IPS-18a (cell line): ENCODE results near the gene TGM5.
"Not testable (repeated sequence)": the region's sequence is repeated elsewhere in the genome, so short reads cannot be mapped to it uniquely, and the experiment has no call there.

Experiments used
- H3K27ac ChIP-seq: one replicate; pipeline ENCODE4 v1.5.1; 2013; ENCODE audit warnings: low read length
- H3K27me3 ChIP-seq: one replicate; pipeline ENCODE4 v1.6.1; 2013; ENCODE audit warnings: mild to moderate bottlenecking, low read length; ENCODE audit not compliant: control insufficient read depth, insufficient read depth
- H3K36me3 ChIP-seq: one replicate; pipeline ENCODE4 v1.6.1; 2013; ENCODE audit warnings: low read depth, low read length; ENCODE audit not compliant: control insufficient read depth
- H3K4me1 ChIP-seq: one replicate; pipeline ENCODE4 v1.6.1; 2013; ENCODE audit warnings: low read depth, low read length; ENCODE audit not compliant: control insufficient read depth
- H3K4me3 ChIP-seq: one replicate; pipeline ENCODE4 v1.5.1; 2013; ENCODE audit warnings: low read length
- H3K9ac ChIP-seq: one replicate; pipeline ENCODE4 v1.6.1; 2013; ENCODE audit warnings: mild to moderate bottlenecking, low read length, moderate library complexity
- H3K9me3 ChIP-seq: one replicate; pipeline ENCODE4 v1.6.1; 2013; ENCODE audit warnings: low read depth, low read length; ENCODE audit not compliant: control insufficient read depth

The TGM5 gene

DNA sequence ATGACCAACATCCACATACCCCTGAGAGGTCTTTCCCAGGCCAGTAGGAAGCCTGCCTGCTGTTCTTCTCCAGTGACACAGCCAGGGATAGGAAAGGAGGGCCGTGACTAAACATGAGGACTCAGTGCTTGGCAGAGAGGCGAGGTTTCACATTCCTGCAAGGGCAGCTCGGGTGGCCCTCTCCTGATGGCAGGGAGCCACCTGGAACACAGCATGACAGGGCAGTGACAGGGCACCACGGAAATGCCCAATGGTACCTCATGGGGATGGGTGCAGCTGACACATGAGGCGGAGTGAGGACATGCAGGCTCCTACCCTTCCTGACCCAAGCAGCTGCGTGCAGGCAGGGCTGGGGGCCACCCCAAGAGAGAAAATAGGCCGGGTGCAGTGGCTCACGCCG lies 7.4 kb upstream of the TGM5 start:
- no peaks in the 10 kb centered on the region for H3K4me1 ChIP-seq
- no peaks in the 10 kb centered on the region for H3K9me3 ChIP-seq
- H3K4me3 ChIP-seq = no peak overlapping the region
- no peaks in the 10 kb centered on the region for H3K36me3 ChIP-seq
- H3K27ac ChIP-seq = no peak overlapping the region
- no peaks in the 10 kb centered on the region for H3K27me3 ChIP-seq
- no peak overlapping the region for H3K9ac ChIP-seq

DNA sequence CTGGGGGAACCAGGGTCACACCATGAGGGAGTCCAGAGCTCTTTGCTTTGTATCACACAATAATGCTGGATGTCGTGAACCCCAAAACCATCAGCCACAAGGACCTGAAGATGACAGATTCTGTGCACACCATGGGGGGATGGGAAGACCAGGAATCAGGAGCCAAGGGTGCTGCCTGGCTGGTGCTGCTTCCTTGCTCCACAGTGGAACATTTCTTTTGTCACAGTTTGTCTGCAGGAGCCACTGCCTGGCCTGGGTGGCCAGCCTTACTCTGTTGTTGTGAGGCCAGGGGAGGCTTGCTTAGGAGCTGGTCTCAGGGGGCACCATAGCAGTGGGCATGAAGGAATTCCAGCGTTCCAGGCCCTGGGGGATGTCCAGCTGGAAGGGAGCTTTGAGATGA lies 6.5 kb upstream of the TGM5 start:
- H3K4me1 ChIP-seq = no peaks in the 10 kb centered on the region
- no peaks in the 10 kb centered on the region for H3K9me3 ChIP-seq
- no peaks in the 10 kb centered on the region for H3K36me3 ChIP-seq
- H3K4me3 ChIP-seq = no peak overlapping the region
- H3K27me3 ChIP-seq = no peaks in the 10 kb centered on the region
- H3K9ac ChIP-seq = no peak overlapping the region
- no peak overlapping the region for H3K27ac ChIP-seq

DNA sequence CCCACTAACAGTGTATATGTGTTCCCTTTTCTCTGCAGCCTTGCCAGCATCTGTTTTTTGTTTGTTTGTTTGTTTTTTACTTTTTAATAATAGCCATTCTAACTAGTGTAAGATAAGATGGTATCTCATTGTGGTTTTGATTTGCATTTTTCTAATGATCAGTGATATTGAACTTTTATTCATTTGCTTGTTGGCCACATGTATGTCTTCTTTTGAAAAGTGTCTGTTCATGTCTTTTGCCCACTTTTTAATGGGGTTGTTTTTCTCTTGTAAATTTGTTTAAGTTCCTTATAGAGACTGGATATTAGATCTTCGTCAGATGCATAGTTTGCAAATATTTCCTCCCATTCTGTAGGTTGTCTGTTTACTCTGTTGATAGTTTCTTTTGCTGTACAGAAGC lies 5.2 kb upstream of the TGM5 start:
- not testable (repeated sequence) for H3K27ac ChIP-seq, H3K4me3 ChIP-seq, H3K36me3 ChIP-seq, H3K9ac ChIP-seq, H3K4me1 ChIP-seq, H3K9me3 ChIP-seq, H3K27me3 ChIP-seq

DNA sequence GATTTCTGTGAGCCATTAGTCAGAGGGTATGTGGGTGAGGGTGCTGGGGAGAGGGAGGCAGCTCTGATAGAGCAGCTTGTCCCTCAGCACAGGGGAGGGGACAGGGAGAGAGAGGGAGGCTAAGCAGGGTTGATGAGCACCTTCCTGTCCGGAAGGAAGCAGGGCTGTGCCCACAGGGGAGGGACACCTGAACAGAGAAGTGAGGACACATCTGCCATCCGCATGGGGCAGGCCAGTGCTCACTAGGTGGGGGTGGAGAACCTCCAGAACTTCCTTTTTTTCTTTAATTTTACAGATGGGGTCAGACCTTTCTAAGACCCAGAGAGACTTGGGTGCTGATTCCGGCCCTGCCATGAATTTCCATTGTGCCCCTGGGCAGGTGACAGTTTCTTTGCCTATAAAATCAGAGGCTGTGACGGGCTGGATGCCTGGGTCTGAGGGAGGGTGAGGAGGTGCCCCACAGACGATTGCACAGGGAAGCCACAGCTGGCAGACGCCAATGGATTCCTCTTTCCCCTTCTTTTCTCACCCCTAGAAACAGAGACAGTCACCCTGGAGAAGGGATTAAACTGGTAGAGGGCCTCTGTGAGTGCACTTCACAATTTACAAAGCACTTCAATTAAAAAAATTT lies 4.1 kb upstream of the TGM5 start:
- no peak overlapping the region for H3K9ac ChIP-seq
- H3K4me3 ChIP-seq = no peak overlapping the region
- no peaks in the 10 kb centered on the region for H3K27me3 ChIP-seq
- no peak overlapping the region for H3K27ac ChIP-seq
- H3K4me1 ChIP-seq = no peaks in the 10 kb centered on the region
- H3K9me3 ChIP-seq = no peaks in the 10 kb centered on the region
- no peaks in the 10 kb centered on the region for H3K36me3 ChIP-seq

DNA sequence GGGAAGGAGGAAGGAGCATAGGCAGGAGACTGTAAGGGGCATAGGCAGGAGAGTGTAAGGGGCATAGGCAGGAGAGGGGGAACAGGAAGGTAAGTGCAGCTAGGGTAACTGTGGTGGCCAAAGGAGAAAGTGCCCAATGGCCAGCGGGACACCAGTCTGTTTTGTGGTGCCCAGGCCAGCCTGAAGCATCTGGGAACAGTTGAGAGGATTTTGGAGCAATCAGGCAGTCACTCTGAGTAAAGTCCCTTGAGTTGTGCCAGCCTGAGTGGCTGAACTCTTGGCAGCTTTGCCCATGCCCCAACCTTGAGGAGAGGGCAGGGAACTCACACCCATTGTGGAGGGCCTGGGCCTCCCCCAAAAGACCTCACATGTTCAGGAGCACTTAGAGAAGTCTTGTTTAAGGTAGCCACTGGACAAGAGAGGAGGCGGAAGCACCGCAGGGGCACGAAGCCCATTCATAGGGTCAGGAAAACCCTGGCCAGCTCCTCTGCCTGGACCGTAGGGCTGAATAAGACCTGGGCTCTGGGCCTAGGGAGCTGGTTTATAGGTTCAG lies 3.5 kb upstream of the TGM5 start:
- H3K4me1 ChIP-seq = no peaks in the 10 kb centered on the region

DNA sequence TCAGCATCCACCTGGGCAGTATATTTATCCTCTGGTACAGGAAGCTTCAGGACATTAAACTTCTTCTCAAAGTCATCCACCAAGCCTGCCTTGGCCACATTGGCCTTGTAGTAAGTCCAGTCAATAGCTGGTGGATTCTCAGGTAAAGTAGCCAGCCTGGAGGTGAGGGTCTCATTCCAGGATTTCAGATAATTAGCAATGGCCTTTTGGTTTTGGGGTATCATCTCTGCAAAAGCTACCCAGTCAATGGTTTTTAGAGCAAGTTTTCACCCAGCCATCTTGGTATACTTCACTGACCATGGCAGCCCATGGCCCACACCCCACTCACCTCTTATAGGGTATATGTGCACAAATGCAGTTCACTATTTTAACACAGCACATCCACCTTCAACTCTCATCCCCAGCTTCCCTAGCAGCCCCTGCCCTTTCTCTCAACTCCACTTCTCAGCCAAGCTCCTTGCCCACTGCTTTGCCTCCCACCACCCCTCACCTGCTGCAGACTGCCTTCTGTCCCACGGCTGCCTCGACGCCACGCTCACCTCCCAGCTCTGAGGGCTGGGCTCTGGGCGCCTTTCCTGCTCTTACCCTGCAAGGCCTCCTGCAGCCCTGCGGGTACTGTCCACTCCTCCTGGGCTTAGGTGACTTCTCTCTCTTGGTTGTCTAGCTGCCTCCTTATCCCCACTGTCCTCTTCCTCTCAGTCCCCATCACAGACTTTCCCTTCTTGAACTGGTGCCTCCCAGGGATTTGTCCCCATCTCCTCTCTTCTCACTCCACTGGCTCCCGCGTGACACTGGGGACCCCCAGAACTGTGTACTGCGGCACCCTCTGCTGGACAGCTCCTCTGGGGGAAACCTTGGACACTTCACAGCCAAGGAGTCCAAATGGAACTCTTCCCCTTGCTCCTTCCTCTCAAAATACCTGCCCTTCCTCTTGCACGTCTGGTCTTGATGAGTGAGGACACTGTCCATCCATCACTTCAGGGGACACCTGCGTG lies 1.7 kb upstream of the TGM5 start:
- Histone ChIP-seq H3K36me3 (no peaks in the 10 kb centered on the region), H3K9ac (no peak overlapping the region), H3K27me3 (no peaks in the 10 kb centered on the region), H3K4me1 (no peaks in the 10 kb centered on the region), H3K27ac (no peak overlapping the region), H3K9me3 (no peaks in the 10 kb centered on the region), H3K4me3 (no peak overlapping the region)

More for the DNA sequence above, 3.5 kb upstream of the TGM5 start:
- H3K27ac ChIP-seq = no peak overlapping the region
- no peaks in the 10 kb centered on the region for H3K9me3 ChIP-seq
- H3K9ac ChIP-seq = no peak overlapping the region
- H3K27me3 ChIP-seq = no peaks in the 10 kb centered on the region
- H3K36me3 ChIP-seq = no peaks in the 10 kb centered on the region
- H3K4me3 ChIP-seq = no peak overlapping the region

DNA sequence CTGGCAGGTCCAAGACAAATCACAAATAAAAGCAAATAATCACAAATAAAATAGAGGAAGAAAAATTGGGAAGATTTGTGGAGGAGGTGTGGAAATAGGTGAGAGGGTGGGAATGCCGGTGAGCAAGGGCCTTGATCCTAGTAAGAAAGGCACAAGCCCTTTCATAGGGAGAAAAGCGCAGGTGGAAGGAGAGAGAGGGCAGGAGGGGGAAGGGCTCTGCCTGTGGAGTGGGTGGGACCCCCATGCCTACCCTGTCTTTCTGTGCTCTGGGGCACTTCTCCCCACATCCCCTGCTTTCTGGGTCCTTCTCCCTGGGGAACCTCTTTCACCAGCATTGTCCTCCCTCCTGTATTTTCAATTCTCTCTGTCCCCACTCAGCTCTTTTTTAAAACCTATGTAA lies 711 bp upstream of the TGM5 start:
- H3K36me3 ChIP-seq = no peaks in the 10 kb centered on the region
- H3K4me3 ChIP-seq = no peak overlapping the region
- H3K9me3 ChIP-seq = no peaks in the 10 kb centered on the region
- H3K27me3 ChIP-seq = no peaks in the 10 kb centered on the region
- H3K4me1 ChIP-seq = no peaks in the 10 kb centered on the region
- H3K27ac ChIP-seq = no peak overlapping the region
- no peak overlapping the region for H3K9ac ChIP-seq

DNA sequence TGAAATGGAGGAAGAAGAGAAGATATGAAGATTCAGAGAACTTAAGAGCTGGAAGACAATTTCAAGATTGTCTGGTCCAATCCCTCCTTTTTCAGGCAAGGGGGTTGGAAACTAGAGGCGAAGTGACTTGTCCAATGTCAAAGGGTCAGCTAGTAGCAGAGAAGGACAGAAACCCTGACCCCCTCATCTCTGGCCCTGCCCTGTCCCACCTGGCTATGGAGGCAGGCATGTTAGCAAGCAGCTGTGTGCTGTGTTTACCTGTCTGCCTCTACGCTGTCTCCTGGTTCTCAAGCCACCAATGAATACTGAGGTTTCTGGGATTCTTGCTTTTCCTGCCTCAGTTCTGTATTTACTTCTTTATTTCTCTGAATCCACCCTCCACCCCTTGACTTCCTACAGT lies 342 bp downstream of the TGM5 start:
- no peak overlapping the region for H3K27ac ChIP-seq
- no peak overlapping the region for H3K4me3 ChIP-seq
- H3K36me3 ChIP-seq = no peaks in the 10 kb centered on the region
- H3K9ac ChIP-seq = no peak overlapping the region
- H3K4me1 ChIP-seq = no peaks in the 10 kb centered on the region
- no peaks in the 10 kb centered on the region for H3K9me3 ChIP-seq
- no peaks in the 10 kb centered on the region for H3K27me3 ChIP-seq

DNA sequence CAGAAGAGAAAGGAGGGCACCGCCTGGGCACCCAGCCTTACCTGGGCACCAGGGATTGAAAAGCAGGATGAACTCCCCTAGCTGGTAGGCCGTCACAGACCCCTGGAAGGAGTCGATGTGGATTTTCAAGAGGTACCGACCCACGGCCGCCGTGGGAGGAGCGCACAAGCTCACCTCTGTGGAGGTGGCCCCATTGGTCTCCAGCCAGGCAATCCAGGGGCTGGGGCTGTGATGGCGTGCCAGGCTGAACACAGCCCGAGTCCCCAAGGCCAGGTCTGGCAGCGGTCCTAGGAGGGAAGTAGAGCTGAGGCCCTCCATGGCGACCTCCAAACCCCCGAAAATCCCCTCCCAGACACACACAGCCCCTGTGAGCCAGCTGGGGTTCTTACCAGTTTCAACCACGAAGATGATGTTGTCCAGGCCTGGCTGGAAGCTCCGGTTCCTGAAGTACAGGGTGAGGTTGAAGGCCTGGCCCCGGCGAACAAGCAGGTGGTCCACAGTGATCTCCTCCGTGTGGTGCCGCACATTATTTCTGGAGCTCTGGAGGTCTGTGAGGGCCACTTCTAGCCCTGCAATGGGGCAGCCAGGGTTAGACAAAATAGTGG lies 6.6 kb downstream of the TGM5 start:
- H3K9me3 ChIP-seq = no peaks in the 10 kb centered on the region
- no peak overlapping the region for H3K4me3 ChIP-seq
- no peaks in the 10 kb centered on the region for H3K36me3 ChIP-seq
- no peaks in the 10 kb centered on the region for H3K27me3 ChIP-seq
- no peaks in the 10 kb centered on the region for H3K4me1 ChIP-seq
- H3K9ac ChIP-seq = no peak overlapping the region
- no peak overlapping the region for H3K27ac ChIP-seq

DNA sequence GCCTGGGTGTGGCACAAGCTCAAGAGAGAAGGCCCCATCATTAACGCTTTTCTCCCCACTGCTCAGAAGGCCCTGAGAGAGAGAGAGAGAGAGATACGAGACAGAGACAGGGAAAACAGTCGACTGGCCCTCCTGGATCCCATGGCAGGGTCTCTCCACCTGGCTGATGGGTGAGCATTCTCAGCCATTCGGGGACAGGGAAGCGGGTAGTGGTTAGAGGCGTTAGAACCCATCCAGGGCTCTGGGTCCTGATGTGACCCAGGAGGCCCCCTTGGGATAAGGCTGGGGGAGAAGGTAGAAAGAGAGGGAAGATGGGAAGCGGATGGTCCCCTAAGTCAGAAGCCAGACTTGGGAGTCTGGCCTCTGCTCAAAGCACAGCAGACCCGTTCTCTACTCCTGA lies 7.9 kb downstream of the TGM5 start:
- no peaks in the 10 kb centered on the region for H3K36me3 ChIP-seq
- H3K9me3 ChIP-seq = no peaks in the 10 kb centered on the region
- no peak overlapping the region for H3K4me3 ChIP-seq
- H3K27me3 ChIP-seq = no peaks in the 10 kb centered on the region
- H3K9ac ChIP-seq = no peak overlapping the region
- no peaks in the 10 kb centered on the region for H3K4me1 ChIP-seq
- no peak overlapping the region for H3K27ac ChIP-seq

DNA sequence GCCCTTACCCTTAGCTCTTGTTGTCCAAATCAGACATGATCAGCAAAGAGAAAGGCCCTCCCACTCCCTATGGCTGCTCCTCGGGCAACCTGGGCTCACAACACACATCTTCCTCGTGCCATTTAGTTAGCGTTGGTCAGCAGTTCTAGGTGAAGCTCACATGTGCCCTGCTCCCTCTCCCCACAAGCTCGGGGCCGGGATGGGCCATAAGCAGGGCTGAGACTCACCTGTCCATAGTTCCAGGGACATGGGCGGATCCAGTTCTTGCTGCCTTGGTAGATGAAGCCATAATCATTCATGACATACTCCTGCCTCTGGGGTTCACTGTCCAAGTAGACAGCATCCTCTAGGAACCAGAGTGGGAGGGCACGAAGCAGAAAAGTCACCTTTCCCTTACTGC lies 10.4 kb downstream of the TGM5 start:
- Histone ChIP-seq H3K9ac (no peak overlapping the region), H3K4me3 (no peak overlapping the region), H3K9me3 (no peaks in the 10 kb centered on the region), H3K27ac (no peak overlapping the region), H3K27me3 (no peaks in the 10 kb centered on the region), H3K36me3 (no peaks in the 10 kb centered on the region), H3K4me1 (no peaks in the 10 kb centered on the region)
